Cardiac muscle cell (in vitro differentiated cells and primary cell): ENCODE data around the gene MRC2. TPM values are rescaled to one million over a fixed set of nuclear protein-coding genes. Genes with fewer than 3 reads are reported as not detected.

ENCODE experiments used
- DNase-seq, 2 donors: peaks; one replicate each; pipeline versions ENCODE4 v3.0.0 to v3.0.0-alpha.2; 2010 to 2017; ENCODE audit warnings: low read depth in 1 of 2, low spot score in 1 of 2
- H3K27ac ChIP-seq: fragments of 200-600 bp; sonication (generic); 2 replicates; pipeline ENCODE4 v1.5.1; 2016
- H3K27me3 ChIP-seq: fragments of 200-600 bp; sonication (generic); 2 replicates; pipeline ENCODE4 v1.6.0; 2016; ENCODE audit warnings: control low read depth
- H3K36me3 ChIP-seq: fragments of 200-600 bp; sonication (generic); 2 replicates; pipeline ENCODE4 v1.5.1; 2016; ENCODE audit warnings: control low read depth
- H3K4me1 ChIP-seq: fragments of 200-600 bp; sonication (generic); 2 replicates; pipeline ENCODE4 v1.8.1; 2017; ENCODE audit warnings: low read depth, mild to moderate bottlenecking, mixed run types
- H3K4me3 ChIP-seq: fragments of 200-600 bp; sonication (generic); 2 replicates; pipeline ENCODE4 v1.5.1; 2016; ENCODE audit warnings: mild to moderate bottlenecking
- H3K9me3 ChIP-seq: fragments of 200-600 bp; sonication (generic); 2 replicates; pipeline ENCODE4 v1.5.1; 2017; ENCODE audit warnings: low read depth, mild to moderate bottlenecking, control low read depth
- polyA plus RNA-seq: library from polyadenylated mRNA; unstranded; fragments of >200 nt; fragmentation: Nextera tagmentation; extraction: Ambion mirVana; gene quantifications from 2 replicates; pipeline ENCODE4 v1.2.1, GENCODE V29; 2016
- total RNA-seq: library from RNA; depleted of rRNA; stranded (reverse); fragments of >200 nt; gene quantifications from 2 replicates; pipeline ENCODE4 v1.2.3, GENCODE V29; 2016
- TF ChIP-seq, protein P1 (sequence below): IDR thresholded peaks from 2 replicates; pipeline ENCODE4 v1.5.1; 2012; ENCODE audit warnings: low read depth, mild to moderate bottlenecking, low read length

MRC2 gene
- total and polyA plus RNA-seq, 2 experiments from 2014 or later: 53.1 to 136 TPM

DNA sequence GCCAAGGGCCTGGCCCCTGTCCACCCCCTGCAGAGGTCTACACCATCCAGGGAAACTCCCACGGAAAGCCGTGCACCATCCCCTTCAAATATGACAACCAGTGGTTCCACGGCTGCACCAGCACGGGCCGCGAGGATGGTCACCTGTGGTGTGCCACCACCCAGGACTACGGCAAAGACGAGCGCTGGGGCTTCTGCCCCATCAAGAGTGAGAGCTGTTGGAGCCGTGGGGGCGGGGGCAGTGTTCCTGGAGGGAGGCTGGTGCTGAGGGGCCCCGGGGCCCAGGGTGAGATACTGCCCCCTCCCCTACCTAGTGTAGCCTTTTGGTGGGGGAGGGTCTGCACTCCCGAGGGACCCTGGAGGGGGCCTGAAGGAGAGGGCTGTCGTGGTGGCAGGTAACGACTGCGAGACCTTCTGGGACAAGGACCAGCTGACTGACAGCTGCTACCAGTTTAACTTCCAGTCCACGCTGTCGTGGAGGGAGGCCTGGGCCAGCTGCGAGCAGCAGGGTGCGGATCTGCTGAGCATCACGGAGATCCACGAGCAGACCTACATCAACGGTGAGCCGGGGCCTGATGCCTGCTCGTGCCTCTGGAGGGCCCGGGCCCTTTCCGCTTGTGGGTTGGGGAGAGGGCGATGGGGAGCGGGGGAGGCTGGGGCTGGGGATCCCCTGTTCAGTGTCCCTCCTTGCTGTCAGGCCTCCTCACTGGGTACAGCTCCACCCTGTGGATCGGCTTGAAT, 38.8 kb downstream of the MRC2 start:
- no peaks in the 10 kb centered on the region for H3K36me3 ChIP-seq
- no peaks in the 10 kb centered on the region for H3K27me3 ChIP-seq
- no peaks in the 10 kb centered on the region for H3K9me3 ChIP-seq
- DNase-seq: no peak
- TF ChIP-seq, protein P1, sequence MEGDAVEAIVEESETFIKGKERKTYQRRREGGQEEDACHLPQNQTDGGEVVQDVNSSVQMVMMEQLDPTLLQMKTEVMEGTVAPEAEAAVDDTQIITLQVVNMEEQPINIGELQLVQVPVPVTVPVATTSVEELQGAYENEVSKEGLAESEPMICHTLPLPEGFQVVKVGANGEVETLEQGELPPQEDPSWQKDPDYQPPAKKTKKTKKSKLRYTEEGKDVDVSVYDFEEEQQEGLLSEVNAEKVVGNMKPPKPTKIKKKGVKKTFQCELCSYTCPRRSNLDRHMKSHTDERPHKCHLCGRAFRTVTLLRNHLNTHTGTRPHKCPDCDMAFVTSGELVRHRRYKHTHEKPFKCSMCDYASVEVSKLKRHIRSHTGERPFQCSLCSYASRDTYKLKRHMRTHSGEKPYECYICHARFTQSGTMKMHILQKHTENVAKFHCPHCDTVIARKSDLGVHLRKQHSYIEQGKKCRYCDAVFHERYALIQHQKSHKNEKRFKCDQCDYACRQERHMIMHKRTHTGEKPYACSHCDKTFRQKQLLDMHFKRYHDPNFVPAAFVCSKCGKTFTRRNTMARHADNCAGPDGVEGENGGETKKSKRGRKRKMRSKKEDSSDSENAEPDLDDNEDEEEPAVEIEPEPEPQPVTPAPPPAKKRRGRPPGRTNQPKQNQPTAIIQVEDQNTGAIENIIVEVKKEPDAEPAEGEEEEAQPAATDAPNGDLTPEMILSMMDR: no peak
- no peaks in the 10 kb centered on the region for H3K4me1 ChIP-seq
- no peak overlapping the region for H3K27ac ChIP-seq
- no peak overlapping the region for H3K4me3 ChIP-seq

DNA sequence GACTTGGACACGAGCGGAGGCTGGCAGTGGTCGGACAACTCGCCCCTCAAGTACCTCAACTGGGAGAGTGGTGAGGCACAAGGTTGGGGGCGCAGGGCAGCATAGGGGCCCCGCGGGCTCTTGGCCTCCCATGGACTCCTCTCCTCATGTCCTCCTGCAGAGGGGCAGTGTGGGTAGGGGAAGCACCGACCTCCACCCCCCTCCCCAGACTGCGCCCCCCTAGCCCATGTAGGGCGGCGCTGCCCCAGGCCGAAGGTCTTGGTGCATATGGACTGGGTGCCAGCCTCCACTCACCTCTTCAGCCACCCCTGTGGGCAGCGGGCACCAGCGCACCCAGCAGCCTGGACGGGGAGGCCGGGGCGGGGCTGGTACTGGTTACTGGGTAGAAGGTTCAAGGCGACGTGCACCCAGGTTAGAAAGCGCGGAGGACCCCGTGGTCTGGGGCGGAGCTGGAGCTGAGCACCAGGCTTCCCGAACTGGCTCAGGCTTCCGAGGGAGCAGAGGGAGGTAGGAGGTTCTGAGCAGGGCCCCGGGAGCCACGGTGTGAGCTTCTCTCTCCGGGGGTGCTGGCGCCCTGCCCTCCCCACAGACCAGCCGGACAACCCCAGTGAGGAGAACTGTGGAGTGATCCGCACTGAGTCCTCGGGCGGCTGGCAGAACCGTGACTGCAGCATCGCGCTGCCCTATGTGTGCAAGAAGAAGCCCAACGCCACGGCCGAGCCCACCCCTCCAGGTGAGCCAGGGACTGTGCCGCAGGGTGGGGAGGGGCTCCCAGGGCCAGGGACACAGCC, 39.5 kb downstream of the MRC2 start:
- no peak overlapping the region for H3K27ac ChIP-seq
- H3K9me3 ChIP-seq: no peaks in the 10 kb centered on the region
- no peaks in the 10 kb centered on the region for H3K4me1 ChIP-seq
- no peak overlapping the region for H3K4me3 ChIP-seq
- H3K27me3 ChIP-seq: no peaks in the 10 kb centered on the region
- TF ChIP-seq, protein P1: no peak
- H3K36me3 ChIP-seq: no peaks in the 10 kb centered on the region
- no peak for DNase-seq

DNA sequence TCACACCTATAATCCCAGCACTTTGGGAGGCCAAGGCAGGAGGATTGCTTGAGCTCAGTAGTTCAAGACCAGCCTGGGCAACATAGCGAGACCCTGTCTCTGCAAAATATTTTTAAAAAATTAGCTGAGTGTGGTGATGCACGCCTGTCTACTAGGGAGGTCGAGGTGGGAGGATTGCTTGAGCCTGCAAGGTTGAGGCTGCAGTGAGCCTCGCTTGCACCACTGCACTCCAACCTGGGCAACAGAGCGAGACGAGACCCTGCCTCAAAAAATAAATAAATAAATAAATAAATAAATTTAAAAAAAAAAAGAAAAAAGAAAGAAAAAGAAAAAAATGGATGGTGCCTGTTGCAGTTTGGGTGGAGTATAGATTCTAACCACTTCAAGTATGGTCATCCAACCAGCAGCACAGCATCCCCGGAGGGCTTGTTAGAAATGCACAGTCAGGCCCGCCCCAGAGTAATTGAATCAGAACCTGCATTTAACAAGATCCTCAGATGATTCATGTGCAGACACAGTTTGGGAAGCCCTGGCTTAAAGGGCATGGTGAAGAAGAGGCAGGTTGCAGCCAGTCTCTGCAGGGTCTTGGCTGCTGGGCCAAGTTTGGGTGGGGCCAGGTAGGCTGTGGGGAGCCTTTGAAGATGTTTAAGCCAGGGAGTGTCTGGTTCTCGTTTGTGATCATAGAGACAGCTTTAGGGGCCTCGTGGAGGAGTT, 40.8 kb downstream of the MRC2 start:
- no peak for DNase-seq
- Histone ChIP-seq H3K27me3 (no peaks in the 10 kb centered on the region), H3K36me3 (no peaks in the 10 kb centered on the region), H3K4me3 (no peak overlapping the region), H3K4me1 (no peaks in the 10 kb centered on the region), H3K27ac (no peak overlapping the region), H3K9me3 (no peaks in the 10 kb centered on the region)
- TF ChIP-seq, protein P1: no peak

DNA sequence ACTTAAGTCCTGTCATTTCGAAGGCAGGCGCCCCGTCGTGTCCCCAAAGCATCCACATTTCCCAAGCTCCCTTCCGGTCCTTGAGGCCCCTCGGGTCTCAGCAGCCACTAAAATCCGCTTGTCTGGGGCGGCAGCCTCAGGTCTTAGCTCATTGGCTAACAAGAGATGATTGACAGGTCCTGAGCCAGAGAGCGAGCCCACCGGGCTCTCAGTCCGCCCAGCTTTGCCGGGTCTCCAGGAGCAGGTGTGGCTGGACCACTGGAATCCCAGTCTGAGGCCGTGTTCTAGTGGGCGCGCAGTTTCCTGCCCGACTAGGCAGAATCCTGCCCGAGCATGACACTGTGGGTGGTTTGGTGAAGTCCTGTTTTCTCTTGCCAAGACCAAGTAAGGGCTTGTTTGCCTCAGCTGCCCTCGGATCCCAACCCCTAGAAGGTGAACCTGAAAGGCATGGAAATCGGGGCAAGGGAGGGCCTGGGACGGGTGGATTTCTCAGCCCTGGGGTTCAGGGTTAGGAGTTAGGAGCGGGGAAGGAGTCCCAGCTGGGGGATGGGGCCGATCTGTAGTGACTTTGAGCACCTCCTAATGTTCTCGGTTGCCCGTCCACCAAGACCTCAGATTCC, 42.8 kb downstream of the MRC2 start:
- H3K9me3 ChIP-seq: no peaks in the 10 kb centered on the region
- no peaks in the 10 kb centered on the region for H3K27me3 ChIP-seq
- no peak overlapping the region for H3K27ac ChIP-seq
- H3K4me3 ChIP-seq: no peak overlapping the region
- peak in 1 of 2 donors; percentile 23 for DNase-seq
- TF ChIP-seq, protein P1: no peak
- no peaks in the 10 kb centered on the region for H3K4me1 ChIP-seq
- H3K36me3 ChIP-seq: no peaks in the 10 kb centered on the region

DNA sequence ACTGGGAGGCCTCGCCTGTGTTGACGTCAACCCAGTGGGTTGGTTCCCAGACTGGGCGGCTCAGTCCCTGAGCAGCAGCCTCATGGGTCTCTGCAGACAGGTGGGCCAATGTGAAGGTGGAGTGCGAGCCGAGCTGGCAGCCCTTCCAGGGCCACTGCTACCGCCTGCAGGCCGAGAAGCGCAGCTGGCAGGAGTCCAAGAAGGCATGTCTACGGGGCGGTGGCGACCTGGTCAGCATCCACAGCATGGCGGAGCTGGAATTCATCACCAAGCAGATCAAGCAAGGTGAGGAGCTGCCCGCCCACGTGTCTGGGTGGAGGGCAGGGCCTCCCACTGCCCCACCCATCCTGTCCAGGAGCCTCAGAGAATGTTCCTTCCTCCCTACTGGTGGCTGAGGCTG, 44.1 kb downstream of the MRC2 start:
- TF ChIP-seq, protein P1: no peak
- DNase-seq: no peak
- H3K4me3 ChIP-seq: no peak overlapping the region
- no peak overlapping the region for H3K27ac ChIP-seq
- H3K4me1 ChIP-seq: no peaks in the 10 kb centered on the region
- H3K27me3 ChIP-seq: no peaks in the 10 kb centered on the region
- no peaks in the 10 kb centered on the region for H3K9me3 ChIP-seq
- peaks cover 2% of the 10 kb centered on the region for H3K36me3 ChIP-seq
